Ascending aorta (tissue), 2 donors: ENCODE data around the gene TUT1. TPM values are rescaled to one million over a fixed set of nuclear protein-coding genes. Genes with fewer than 3 reads are reported as not detected.

ENCODE experiments used
- DNase-seq, 2 donors: peaks; one replicate each; pipeline ENCODE4 v3.0.0-alpha.2; 2019; ENCODE audit warnings: low spot score in 2 of 2
- H3K27ac ChIP-seq, 2 donors: fragments of 200-600 bp; sonication (generic); one replicate each; pipeline ENCODE4 v1.5.1; 2016 to 2017; ENCODE audit warnings: mild to moderate bottlenecking in 1 of 2
- H3K27me3 ChIP-seq: fragments of 200-600 bp; sonication (generic); one replicate; pipeline ENCODE4 v1.5.1; 2017
- H3K36me3 ChIP-seq, 2 donors: fragments of 200-600 bp; sonication (generic); one replicate each; pipeline ENCODE4 v1.5.1; 2016
- H3K4me1 ChIP-seq, 2 donors: fragments of 200-600 bp; sonication (generic); one replicate each; pipeline ENCODE4 v1.5.1; 2016 to 2017; ENCODE audit warnings: mild to moderate bottlenecking in 1 of 2
- H3K4me3 ChIP-seq, 2 donors: fragments of 200-600 bp; sonication (generic); one replicate each; pipeline ENCODE4 v1.5.1; 2016 to 2017; ENCODE audit warnings: mild to moderate bottlenecking in 1 of 2
- H3K9me3 ChIP-seq, 2 donors: fragments of 200-600 bp; sonication (generic); one replicate each; pipeline ENCODE4 v1.5.1; 2016
- CTCF ChIP-seq, 3 experiments: fragments of 200-600 bp in 2 of 3; fragments of 450-650 bp in 1 of 3; sonication (generic) in 2 of 3; IDR thresholded peaks; one replicate each; pipeline ENCODE4 v1.5.1; 2016 to 2019; ENCODE audit warnings: antibody characterized with exemption in 3 of 3, mild to moderate bottlenecking in 1 of 3, moderate library complexity in 1 of 3
- intact Hi-C: fragments of 100-400 bp; cut with DNase I; formaldehyde crosslinking; loops from one replicate; pipeline ENCODE4 v1.15.1; 2023
- total RNA-seq: library from RNA; depleted of rRNA; stranded (reverse); fragments of >200 nt; gene quantifications from one replicate; pipeline ENCODE4 v1.1.0, GENCODE V29; 2016

Gene TUT1
- total RNA-seq, 1 donor from 2014 or later: 18.4 TPM

GRCh38 chr11:62542111-62542745 is 49.1 kb downstream of the TUT1 start:
- intact Hi-C loops: loop anchor here (1.0 to 2.0 kb wide), 2 partner anchors 118 to 139 kb away; no protein-coding TSS in a partner anchor

GRCh38 chr11:62540804-62541701 is 50.3 kb downstream of the TUT1 start:
- Histone ChIP-seq H3K36me3 (peaks cover 4 to 10% of the 10 kb centered on the region in 2 donors), H3K4me3 (peak overlapping the region; percentile 98), H3K9me3 (no peaks in the 10 kb centered on the region), H3K27ac (peak overlapping the region; percentile 96 to 99), H3K4me1 (peaks cover 44 to 66% of the 10 kb centered on the region in 2 donors), H3K27me3 (no peaks in the 10 kb centered on the region)
- DNase-seq: no peak
- TF ChIP-seq CTCF (IDR thresholded peaks at IDR 0.05): no peak
- intact Hi-C loops: no loop called here

More at GRCh38 chr11:62542111-62542745, 49.1 kb downstream of the TUT1 start:
- Histone ChIP-seq H3K27me3 (no peaks in the 10 kb centered on the region), H3K36me3 (peaks cover 0 to 5% of the 10 kb centered on the region in 2 donors), H3K4me3 (peak overlapping the region; percentile 98), H3K27ac (peak overlapping the region; percentile 96 to 99), H3K4me1 (peaks cover 38 to 56% of the 10 kb centered on the region in 2 donors), H3K9me3 (no peaks in the 10 kb centered on the region)
- no peak for DNase-seq
- TF ChIP-seq CTCF (IDR thresholded peaks at IDR 0.05): no peak

GRCh38 chr11:62539238-62539925 is 51.9 kb downstream of the TUT1 start:
- H3K27ac ChIP-seq: peak overlapping the region; percentile 96 to 99
- intact Hi-C loops: no loop called here
- no peak for TF ChIP-seq CTCF (IDR thresholded peaks at IDR 0.05)
- peaks cover 21 to 22% of the 10 kb centered on the region in 2 donors for H3K36me3 ChIP-seq
- H3K9me3 ChIP-seq: no peaks in the 10 kb centered on the region
- H3K4me3 ChIP-seq: peak overlapping the region; percentile 39 to 98
- no peaks in the 10 kb centered on the region for H3K27me3 ChIP-seq
- peaks cover 45 to 68% of the 10 kb centered on the region in 2 donors for H3K4me1 ChIP-seq
- peak in 1 of 2 donors; percentile 85 for DNase-seq

GRCh38 chr11:62538470-62539237 is 52.7 kb downstream of the TUT1 start:
- no peaks in the 10 kb centered on the region for H3K9me3 ChIP-seq
- TF ChIP-seq CTCF (IDR thresholded peaks at IDR 0.05): no peak
- H3K36me3 ChIP-seq: peaks cover 28 to 29% of the 10 kb centered on the region in 2 donors
- peak overlapping the region; percentile 96 to 99 for H3K27ac ChIP-seq
- DNase-seq: no peak
- H3K4me1 ChIP-seq: peaks cover 45 to 68% of the 10 kb centered on the region in 2 donors
- no peaks in the 10 kb centered on the region for H3K27me3 ChIP-seq
- intact Hi-C loops: no loop called here
- peak overlapping the region; percentile 39 to 98 for H3K4me3 ChIP-seq
